Measurements from ENCODE around the gene TNMD. TPM values are rescaled to one million over a fixed set of nuclear protein-coding genes. Genes with fewer than 3 reads are reported as not detected.

Gene TNMD
- polyA plus RNA-seq, 1 donor (not counting 4 experiments of a cell fraction or from before 2014, with no cell fraction given) = not detected

DNA sequence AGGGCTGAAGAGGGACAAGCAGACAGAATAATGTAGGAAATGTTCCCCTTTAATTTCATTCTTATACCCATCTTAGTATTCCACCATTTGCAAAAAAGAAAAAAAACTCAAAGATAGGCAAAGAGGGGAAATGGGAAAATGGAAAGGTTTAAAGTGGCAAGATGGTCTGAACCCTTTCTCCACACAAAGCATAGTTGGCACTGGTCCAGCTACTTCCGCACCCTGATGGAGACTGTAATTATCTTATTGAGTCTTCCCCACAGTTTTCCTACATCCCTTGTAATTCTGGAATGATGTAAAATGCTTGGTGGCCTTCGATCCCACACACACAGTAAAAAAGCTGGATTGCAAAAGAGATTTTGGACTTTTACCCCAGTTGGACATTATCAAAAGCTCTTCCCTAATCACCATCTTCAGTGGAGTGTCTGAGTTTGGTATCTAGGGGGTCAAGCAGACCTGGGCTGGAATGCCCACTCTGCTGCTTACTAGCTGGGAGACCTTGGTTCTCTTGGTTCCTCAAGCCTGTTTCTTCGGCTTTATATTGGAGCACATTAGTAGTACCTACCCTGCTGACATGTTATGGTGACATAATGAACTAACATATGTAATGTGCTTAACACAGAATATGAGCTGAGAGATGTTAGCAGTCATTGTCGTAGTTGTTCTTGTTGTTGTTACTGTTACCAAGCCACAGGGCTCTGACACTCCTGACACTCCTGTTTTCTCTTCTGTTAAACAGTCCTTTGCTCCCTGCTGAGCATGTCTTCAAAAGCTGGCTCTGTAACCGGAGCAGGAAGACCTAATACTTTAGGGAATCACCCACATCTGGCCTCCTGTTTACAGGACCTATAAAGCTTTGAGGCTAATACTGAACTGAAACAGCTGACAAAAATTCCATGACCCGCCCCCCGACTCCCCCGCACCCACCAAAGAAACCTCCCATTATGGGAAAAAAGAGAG lies 64.0 kb downstream of the TNMD start:
- peak overlapping the region; percentile 19 for H3K4me2 ChIP-seq (ENCODE audit: control insufficient read depth, extremely low read depth, insufficient read depth, low read depth, low read length)
- no peak overlapping the region for H3K4me3 ChIP-seq (ENCODE audit: control insufficient read depth in 2 of 3, extremely low read depth in 1 of 3, insufficient read depth in 2 of 3, low read depth in 1 of 3, low read length in 3 of 3)
- no peak for FAIRE-seq
- no peaks in the 10 kb centered on the region for H3K9me1 ChIP-seq (ENCODE audit: control insufficient read depth, extremely low read depth, insufficient read depth, low read length)
- no peaks in the 10 kb centered on the region for H3K36me3 ChIP-seq (ENCODE audit: control insufficient read depth in 2 of 2, extremely low read depth in 1 of 2, insufficient read depth in 2 of 2, low read length in 2 of 2)
- no peak for TF ChIP-seq EZH2 (IDR thresholded peaks at IDR 0.05; ENCODE audit: low read length)
- TF ChIP-seq, protein P1, sequence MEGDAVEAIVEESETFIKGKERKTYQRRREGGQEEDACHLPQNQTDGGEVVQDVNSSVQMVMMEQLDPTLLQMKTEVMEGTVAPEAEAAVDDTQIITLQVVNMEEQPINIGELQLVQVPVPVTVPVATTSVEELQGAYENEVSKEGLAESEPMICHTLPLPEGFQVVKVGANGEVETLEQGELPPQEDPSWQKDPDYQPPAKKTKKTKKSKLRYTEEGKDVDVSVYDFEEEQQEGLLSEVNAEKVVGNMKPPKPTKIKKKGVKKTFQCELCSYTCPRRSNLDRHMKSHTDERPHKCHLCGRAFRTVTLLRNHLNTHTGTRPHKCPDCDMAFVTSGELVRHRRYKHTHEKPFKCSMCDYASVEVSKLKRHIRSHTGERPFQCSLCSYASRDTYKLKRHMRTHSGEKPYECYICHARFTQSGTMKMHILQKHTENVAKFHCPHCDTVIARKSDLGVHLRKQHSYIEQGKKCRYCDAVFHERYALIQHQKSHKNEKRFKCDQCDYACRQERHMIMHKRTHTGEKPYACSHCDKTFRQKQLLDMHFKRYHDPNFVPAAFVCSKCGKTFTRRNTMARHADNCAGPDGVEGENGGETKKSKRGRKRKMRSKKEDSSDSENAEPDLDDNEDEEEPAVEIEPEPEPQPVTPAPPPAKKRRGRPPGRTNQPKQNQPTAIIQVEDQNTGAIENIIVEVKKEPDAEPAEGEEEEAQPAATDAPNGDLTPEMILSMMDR (optimal IDR thresholded peaks at IDR 0.05 in 1 of 3, IDR thresholded peaks at IDR 0.05 in 1 of 3, conservative IDR thresholded peaks at IDR 0.05 in 1 of 3; ENCODE audit: extremely low read depth in 1 of 3, insufficient read depth in 2 of 3, low read length in 3 of 3) = no peak
- H3K4me1 ChIP-seq (ENCODE audit: control insufficient read depth, extremely low read depth, insufficient read depth, low read length) = peaks cover 9% of the 10 kb centered on the region
- no peaks in the 10 kb centered on the region for H3K79me2 ChIP-seq (ENCODE audit: control insufficient read depth, insufficient read depth, low read length)
- no peak overlapping the region for H2AFZ ChIP-seq (ENCODE audit: control insufficient read depth, low read length)
- H3K27me3 ChIP-seq (ENCODE audit: control insufficient read depth, extremely low read depth, insufficient read depth, low read length) = no peaks in the 10 kb centered on the region
- no peak overlapping the region for H3K9ac ChIP-seq (ENCODE audit: control insufficient read depth, extremely low read depth, insufficient read depth, low read length)
- no peaks in the 10 kb centered on the region for H3K9me3 ChIP-seq (ENCODE audit: control insufficient read depth, low read depth, low read length)
- no peak for DNase-seq (ENCODE audit: low read depth, low spot score)
- dilution Hi-C loops (cut with MboI; ENCODE audit: extremely low pct_ligation_motif_present, low sequenced_read_pairs) = no loop called here
- no peak overlapping the region for H3K27ac ChIP-seq (ENCODE audit: control insufficient read depth, insufficient read depth, low read length)
- no peaks in the 10 kb centered on the region for H4K20me1 ChIP-seq (ENCODE audit: control insufficient read depth, extremely low read depth, insufficient read depth, low read length)

Other genes with a start within 250 kb of the TNMD start
- gene PCDH19, start 174.7 kb upstream of the TNMD start, polyA plus RNA-seq = 0.01 TPM in 2 of 3 replicates, not detected in the other
- 17.9 to 24.3 TPM (median 19.2 TPM) in 3 replicates for gene TSPAN6, start 51.9 kb downstream of the TNMD start, polyA plus RNA-seq
- 3.9 to 6.1 TPM (median 4.0 TPM) in 3 replicates for gene SRPX2, start 59.3 kb downstream of the TNMD start, polyA plus RNA-seq
- 0.40 to 1.2 TPM (median 0.87 TPM) in 3 replicates for gene SYTL4, start 147.2 kb downstream of the TNMD start, polyA plus RNA-seq
- 22.0 to 29.5 TPM (median 28.3 TPM) in 3 replicates for gene CSTF2, start 235.5 kb downstream of the TNMD start, polyA plus RNA-seq